Measurements from ENCODE around the gene MRPL46.
"Not testable (repeated sequence)": the region's sequence is repeated elsewhere in the genome, so short reads cannot be mapped to it uniquely, and the experiment has no call there.

Gene MRPL46

GRCh38 chr15:88438181-88438580 lies 29.0 kb downstream of the MRPL46 start:
- no peak for DNase-seq

GRCh38 chr15:88434106-88434505 lies 33.1 kb downstream of the MRPL46 start:
- not testable (repeated sequence) for DNase-seq

- no peak for DNase-seq
These were observed 34.0 kb downstream of the MRPL46 start for GRCh38 chr15:88433046-88433685.

GRCh38 chr15:88431441-88431840 lies 35.7 kb downstream of the MRPL46 start:
- no peak for DNase-seq

- no peak for DNase-seq
These were observed 37.1 kb downstream of the MRPL46 start for GRCh38 chr15:88430051-88430450.

- DNase-seq: no peak
These were observed 38.2 kb downstream of the MRPL46 start for GRCh38 chr15:88428805-88429605.

GRCh38 chr15:88428053-88428452 lies 39.1 kb downstream of the MRPL46 start:
- DNase-seq: no peak

- no peak for DNase-seq
These were observed 40.9 kb downstream of the MRPL46 start for GRCh38 chr15:88426304-88426703.

GRCh38 chr15:88423331-88423730 lies 43.9 kb downstream of the MRPL46 start:
- DNase-seq: no peak

- no peak for DNase-seq
These were observed 47.4 kb downstream of the MRPL46 start for GRCh38 chr15:88419830-88420229.
